Keratinocyte (primary cell): ENCODE data around the gene SUSD4.

ENCODE experiments used
- EZH2 ChIP-seq: IDR thresholded peaks from one replicate; pipeline ENCODE4 v1.6.1; 2012; ENCODE audit warnings: inconsistent platforms, mild to moderate bottlenecking, low read length, moderate library complexity
- TF ChIP-seq, protein P1 (sequence below), 3 experiments: IDR thresholded peaks in 1 of 3; conservative IDR thresholded peaks in 1 of 3; optimal IDR thresholded peaks in 1 of 3; 2 replicates in 2 of 3; 3 replicates in 1 of 3; pipeline versions ENCODE3 to v1.5.1; 2011; ENCODE audit warnings: low read length in 3 of 3, mild to moderate bottlenecking in 3 of 3, moderate library complexity in 2 of 3, control low read depth in 1 of 3, inconsistent platforms in 1 of 3; ENCODE audit not compliant: insufficient read depth in 2 of 3; ENCODE audit errors: extremely low read depth in 1 of 3

GRCh38 chr1:223288826-223289225, 75.2 kb downstream of the SUSD4 start:
- TF ChIP-seq, protein P1, sequence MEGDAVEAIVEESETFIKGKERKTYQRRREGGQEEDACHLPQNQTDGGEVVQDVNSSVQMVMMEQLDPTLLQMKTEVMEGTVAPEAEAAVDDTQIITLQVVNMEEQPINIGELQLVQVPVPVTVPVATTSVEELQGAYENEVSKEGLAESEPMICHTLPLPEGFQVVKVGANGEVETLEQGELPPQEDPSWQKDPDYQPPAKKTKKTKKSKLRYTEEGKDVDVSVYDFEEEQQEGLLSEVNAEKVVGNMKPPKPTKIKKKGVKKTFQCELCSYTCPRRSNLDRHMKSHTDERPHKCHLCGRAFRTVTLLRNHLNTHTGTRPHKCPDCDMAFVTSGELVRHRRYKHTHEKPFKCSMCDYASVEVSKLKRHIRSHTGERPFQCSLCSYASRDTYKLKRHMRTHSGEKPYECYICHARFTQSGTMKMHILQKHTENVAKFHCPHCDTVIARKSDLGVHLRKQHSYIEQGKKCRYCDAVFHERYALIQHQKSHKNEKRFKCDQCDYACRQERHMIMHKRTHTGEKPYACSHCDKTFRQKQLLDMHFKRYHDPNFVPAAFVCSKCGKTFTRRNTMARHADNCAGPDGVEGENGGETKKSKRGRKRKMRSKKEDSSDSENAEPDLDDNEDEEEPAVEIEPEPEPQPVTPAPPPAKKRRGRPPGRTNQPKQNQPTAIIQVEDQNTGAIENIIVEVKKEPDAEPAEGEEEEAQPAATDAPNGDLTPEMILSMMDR (optimal IDR thresholded peaks at IDR 0.05 in 1 of 3, IDR thresholded peaks at IDR 0.05 in 1 of 3, conservative IDR thresholded peaks at IDR 0.05 in 1 of 3; ENCODE audit: extremely low read depth in 1 of 3, insufficient read depth in 2 of 3, low read length in 3 of 3): no peak
- TF ChIP-seq EZH2: no peak
